A673 (cell line): ENCODE results near the gene HINT3.

Source experiments
- CTCF ChIP-seq: fragments of 300-800, 200-600 bp; sonication (generic); conservative IDR thresholded peaks from 2 replicates; pipeline ENCODE4 v1.5.1; 2017; ENCODE audit warnings: low read depth, mild to moderate bottlenecking, antibody characterized with exemption, low read length, moderate library complexity, mixed read lengths
- EZH2 ChIP-seq: fragments of 200-600 bp; sonication (generic); IDR thresholded peaks from 2 replicates; pipeline ENCODE4 v1.6.1; 2017; ENCODE audit warnings: borderline replicate concordance, low read depth, mild to moderate bottlenecking, mixed read lengths, antibody characterized with exemption, low read length; ENCODE audit not compliant: poor library complexity, severe bottlenecking

- TF ChIP-seq CTCF (no peak), EZH2 (no peak)
Measured at GRCh38 chr6:125957845-125958244, 1.3 kb downstream of the HINT3 start.
